HTERT RPE-1 (cell line): ENCODE data around the gene USP24.

Experiments used
- in situ Hi-C: fragments of 300-500 bp; cut with MboI; formaldehyde crosslinking; loops from 4 replicates; pipeline ENCODE4 v1.14.3; 2020; ENCODE audit warnings: low sequenced_read_pairs

Gene USP24

DNA sequence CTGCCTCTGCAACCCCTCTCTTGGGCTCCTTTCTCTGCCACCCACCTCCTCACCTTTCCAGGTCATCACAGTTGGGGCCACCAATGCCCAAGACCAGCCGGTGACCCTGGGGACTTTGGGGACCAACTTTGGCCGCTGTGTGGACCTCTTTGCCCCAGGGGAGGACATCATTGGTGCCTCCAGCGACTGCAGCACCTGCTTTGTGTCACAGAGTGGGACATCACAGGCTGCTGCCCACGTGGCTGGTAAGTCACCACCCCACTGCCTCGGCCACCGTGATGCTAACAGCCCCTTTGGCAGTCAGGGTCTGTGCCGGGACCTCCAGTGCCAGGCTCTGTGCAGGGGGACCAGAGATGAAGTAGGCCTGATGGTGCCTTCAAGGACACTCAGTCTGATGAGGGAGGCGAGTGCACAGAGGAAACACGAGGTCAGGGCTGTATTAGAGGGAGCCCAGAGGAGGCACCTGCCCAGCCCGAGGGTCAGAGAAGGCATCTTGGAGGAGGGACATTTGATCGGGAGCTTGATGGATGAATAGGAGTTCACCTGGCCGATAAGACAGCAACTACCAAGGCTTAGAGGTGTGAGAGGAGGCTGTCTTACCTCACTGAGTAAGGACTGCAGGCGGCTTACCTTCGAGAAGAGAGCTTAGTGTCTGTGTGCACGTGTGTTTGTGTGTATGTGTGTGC is 157.8 kb downstream of the USP24 start:
- in situ Hi-C loops, result no loop called here

DNA sequence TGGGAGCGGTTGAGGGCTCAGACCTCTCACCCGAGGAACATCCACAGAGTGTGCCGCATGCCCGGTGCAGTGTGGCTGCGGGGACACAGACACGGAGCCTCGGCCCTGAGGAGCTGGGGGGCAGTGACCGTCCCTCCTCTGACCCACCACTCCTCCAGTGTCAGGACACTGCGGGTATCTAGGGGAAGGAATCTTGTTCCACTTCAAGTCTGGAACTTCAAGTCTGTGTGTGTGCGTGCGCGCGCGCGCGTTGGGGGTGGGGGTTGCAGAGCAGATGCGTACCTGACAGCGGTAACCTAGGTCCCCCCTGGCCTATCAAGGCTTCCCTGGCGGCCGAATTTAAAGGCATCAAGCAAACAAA is 158.6 kb downstream of the USP24 start:
- in situ Hi-C loops, result no loop called here

DNA sequence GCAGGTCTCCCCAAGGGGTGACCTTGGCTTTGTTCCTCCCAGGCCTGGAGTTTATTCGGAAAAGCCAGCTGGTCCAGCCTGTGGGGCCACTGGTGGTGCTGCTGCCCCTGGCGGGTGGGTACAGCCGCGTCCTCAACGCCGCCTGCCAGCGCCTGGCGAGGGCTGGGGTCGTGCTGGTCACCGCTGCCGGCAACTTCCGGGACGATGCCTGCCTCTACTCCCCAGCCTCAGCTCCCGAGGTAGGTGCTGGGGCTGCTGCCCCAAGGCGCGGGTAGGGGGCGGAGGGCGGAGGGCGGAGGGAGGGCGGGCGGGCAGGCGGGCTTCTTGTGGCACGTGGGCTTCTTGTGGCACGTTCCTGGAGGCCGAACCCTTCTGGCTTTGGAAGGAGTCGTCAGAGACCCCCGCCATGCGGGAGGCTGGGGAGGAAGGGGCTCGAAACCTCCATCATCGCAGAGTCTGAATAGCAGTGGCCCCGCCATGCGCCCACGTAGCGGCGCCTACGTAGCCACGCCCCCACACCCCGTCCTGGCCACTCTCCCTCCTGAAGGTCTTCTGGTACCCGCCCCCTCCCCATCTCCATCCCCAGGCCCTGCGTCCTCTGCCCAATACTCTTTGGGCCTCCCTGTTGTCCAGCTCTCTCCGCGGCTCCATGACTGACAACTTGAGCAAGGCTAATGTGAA is 159.1 kb downstream of the USP24 start:
- in situ Hi-C loops, result no loop called here

DNA sequence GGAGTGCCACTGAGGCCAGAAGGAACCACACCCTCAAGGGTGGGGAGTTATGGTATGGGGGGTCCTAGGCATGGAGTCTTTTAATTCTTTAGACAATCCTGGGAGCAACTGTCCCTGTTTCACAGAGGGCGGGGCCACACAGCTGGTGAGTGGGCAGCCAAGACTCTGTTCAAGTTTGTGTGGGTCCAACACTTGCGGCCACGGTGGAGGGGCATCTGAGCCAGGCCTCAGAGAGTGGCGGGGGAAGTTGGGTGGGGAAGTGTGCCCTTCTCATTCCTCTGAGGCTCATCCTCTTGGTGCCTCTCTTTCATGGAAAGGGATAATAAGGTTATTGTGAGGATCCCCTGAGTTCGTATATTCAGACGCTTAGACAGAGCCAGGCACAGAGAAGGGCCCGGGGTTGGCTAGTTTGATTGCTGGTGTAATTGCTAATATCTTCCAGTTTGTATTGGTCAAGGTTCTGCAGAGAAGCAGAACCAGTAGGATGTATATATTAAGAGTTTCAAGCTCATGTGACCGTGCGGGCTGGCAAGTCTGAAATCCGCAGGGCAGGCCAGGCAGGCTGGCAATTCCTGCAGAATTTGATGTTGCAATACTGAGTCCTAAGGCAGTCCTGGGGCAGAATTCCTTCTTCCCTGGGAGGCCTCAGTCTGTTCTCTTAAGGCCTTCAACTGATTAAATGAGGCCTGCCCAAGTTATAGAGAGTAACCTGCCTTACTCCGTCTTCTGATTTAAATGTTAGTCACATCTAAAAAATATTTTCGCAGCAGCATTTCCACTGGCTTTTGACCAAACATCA is 159.9 kb downstream of the USP24 start:
- in situ Hi-C loops, result no loop called here

DNA sequence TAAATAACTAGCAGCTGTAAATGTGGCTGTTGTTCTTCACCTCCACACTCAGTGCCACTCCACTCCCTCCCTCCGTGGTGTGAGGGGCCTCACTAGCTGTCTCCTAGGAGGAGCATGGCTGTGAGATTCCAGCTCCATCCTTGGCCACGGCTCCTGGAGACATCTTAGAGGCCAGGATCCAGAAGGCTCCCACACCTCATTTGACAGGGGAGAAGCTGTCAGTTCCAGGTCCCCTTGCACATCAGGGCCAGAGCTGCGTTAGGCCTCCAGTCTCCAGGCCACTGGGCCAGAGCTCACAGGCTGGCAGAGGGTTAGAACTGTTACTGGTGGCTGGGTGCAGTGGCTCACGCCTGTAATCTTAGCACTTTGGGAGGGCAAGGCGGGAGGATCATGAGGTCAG is 160.8 kb downstream of the USP24 start:
- in situ Hi-C loops, result no loop called here

DNA sequence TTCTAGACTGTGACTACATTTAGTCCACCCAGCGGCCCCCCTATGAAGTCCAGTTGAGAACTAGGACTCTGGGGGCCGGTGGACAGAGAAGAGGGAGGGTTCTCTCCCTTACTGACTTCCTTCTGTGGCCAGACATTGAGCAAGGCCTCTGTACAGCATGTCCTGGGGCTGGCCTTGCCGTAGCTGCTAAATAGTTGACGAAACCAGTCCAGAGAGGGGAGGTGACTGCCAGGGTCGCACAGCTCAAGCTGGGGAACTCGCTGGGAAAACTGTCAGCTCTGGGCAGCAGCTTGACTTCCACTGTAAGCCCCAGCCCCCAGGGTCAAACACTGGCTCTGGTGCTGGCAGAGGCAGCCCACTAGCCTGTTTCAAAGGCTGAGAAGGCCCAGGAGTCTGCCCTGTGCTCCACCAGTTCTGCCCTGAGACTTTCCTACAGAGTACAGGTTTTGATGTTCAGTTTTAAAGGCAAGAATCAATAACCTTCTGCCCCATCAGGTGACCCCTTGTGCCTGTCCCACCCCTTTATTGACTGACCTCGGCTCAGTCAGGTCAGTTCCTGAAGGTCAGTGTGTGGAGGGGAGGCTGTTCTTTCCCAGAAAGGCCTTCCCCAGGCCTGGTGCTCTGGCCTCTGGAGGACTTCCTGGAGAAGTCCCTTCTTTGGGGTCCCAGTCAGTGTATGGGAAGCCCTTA is 161.8 kb downstream of the USP24 start:
- in situ Hi-C loops, result no loop called here

DNA sequence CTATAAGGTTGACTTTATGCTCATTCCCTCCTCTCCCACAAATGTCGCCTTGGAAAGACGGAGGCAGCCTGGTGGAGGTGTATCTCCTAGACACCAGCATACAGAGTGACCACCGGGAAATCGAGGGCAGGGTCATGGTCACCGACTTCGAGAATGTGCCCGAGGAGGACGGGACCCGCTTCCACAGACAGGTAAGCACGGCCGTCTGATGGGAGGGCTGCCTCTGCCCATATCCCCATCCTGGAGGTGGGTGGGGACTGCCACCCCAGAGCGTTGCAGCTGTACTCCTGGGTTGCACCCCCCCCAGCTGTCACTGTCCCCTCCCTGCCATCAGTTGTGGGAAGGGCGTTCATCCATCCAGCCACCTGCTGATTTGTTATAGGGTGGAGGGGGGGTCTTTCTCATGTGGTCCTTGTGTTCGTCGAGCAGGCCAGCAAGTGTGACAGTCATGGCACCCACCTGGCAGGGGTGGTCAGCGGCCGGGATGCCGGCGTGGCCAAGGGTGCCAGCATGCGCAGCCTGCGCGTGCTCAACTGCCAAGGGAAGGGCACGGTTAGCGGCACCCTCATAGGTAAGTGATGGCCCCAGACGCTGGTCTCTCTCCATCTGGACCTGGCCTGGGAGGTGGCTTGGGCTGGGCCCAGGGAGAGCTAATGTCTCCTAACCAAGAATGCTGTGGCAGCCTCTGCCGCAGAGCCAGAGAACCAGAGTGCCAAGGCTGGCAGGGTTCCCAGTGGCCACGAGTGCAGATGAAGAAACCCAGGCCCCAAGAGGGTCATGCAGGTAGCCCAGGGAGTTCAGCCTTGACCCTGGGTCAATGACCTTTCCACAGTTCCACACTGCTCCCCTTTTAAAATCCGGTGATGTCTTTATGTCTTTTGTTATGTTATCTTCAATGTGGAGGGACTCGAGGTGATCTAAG is 162.7 kb downstream of the USP24 start:
- in situ Hi-C loops, result no loop called here

DNA sequence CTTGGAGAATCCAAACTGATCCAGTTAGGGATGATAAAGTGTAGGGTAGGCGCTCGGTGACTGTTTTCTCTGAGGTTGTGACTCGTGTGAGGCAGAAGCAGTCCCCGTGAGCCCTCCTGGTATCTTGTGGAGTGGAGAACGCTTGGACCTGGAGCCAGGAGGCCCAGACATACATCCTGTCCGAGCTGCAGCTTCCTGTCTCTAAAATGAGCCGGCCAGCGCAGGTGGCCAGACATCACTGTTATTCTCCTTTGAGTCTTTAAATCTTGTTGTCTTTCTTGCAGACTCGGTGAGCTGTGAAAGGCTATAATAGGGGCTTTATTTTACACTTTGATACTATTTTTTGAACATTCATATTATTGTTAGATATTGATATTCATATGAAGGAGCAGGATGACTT is 163.5 kb downstream of the USP24 start:
- in situ Hi-C loops, result no loop called here

DNA sequence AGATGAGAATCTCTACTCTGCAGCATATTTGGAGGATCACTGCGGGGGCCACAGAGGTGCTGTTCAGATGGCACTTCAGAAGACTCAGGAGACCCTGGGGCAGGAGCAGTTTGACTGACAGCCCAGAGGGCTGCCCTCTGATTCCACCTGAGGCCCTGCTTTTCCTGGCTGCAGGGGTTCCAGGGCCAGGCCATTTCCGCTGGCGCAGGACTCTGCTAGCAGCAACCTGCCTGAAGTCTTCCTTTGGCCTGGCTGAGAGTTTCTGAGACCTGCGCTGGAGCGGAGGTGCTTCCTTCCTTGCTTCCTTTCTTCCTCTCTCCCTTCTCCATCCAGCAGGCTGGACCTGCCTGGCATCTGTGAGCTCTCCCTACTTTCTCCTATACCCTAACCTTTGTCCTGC is 164.0 kb downstream of the USP24 start:
- in situ Hi-C loops, result no loop called here

DNA sequence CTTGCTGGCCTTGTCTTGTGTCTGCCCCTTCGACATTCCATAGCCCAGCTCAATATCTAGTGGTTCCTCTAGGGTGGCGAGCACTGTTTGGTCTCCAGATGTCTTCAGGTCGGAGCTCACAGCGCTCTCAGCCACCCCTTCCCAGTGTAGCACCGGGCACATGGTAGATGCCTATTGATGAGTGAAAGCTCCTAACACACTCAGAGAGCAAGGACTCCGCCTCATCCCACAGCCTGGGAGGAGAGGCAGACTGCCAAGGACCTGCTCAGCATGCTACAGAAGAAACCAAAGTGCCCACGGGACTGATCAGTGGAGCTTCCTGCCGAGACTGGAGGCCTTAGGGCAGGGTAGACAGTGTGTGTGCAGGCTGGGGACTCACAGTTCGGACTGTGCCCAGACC is 164.9 kb downstream of the USP24 start:
- in situ Hi-C loops, result no loop called here

DNA sequence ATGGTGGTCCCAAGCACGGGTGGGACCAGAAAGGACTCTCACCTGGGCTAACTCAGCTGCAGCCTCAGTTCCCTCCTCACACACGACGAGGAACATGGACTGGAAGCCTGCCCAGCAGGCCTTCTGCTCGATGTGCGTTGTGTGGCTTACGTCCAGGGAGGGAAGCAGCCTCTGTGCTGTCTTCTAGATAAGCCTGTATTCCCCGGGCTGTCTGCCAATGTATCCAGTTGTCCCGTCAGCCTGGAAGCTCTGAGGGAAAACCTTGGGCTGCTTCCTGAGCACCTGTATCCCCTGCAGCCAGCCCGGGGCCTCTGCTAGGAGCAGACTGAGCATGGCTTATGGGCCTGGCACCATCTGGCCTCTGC is 165.3 kb downstream of the USP24 start:
- in situ Hi-C loops, result no loop called here

DNA sequence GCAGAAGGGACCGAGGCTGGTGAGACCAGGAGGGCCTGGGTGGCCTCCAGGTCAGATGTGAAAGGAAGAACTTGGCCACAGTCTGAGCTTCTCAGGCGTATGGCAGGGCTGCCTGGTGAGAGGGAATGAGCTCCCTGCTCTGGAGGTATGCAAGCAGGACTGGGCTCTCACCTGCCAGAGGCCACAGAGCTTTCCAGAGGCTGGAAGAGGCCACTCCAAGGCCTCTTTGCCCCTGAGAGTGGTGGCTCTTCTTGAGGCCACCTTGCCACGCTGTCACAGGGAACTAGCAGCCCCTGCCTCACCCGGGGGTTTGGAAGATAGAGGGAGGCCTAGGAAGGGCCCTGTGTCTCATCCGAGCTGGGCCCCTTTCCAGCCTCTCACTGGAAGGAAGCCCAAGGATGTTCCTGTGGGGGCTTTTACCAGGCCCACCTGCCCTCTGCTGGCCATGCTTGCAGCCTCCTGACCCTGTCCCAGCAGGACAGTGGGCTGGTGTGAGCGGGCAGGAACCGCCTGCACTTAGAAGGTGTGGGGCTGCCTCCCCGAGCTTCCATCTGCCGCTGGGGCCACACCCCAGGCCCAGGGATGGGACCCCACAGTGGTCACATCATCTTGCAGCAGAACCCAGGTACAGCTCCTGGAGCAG is 165.8 kb downstream of the USP24 start:
- in situ Hi-C loops, result no loop called here

DNA sequence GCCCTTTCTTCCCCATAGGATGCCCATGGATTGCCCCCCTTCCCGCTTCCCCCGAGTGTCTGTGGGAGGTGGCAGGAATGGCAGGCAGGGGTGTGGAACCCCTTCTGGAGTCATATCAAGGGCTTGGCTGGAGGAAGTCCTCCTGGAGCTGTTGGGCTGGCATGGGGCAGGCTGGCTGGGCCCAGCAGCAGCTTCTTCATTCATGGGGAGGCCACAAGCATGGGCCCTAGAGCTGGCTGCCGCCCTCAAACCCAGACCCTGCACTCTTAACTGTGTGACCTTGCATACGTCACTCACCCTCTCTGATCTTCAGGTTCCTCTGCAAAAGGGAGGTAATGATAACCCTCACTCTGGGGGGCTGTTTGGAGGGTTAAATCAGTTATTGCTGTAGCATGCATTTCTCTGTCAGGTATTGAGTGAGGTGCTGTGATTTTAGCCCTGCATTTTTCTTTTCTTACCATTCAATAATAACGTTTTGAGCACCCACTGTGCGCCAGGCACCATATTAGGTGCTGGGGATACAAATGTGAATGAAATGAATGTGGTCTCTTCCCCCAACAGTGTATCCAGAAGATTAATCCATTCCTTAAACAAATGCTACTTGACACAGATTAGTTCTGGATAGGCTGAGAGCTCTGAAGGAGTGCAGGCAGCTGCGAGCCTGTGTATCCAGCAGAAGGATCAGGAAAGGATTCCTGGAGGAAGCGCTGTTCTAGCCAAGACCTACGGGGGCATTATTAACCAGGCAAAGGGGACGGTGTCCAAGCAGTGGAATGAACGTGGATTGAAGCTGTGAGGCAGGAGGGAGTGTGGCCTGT is 166.5 kb downstream of the USP24 start:
- in situ Hi-C loops, result no loop called here

DNA sequence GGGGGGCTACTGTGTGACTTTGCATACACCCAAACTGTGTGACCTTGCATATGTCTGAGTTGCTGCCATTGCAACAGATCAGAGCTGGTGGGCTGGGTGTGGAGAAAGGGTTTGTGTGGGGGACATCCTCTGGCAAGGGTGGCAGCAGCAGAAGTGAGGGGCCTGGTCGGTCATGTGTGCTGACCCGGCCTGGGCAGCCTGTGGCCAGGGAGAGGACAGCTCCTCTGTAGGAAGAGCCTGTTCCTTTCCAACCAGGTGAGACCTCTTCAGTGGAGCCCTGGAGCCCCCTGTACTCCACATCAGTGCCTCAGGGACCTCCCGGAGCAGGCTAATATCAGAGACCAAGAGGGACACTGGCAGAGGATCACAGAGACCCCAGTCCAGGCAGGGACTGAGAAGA is 167.6 kb downstream of the USP24 start:
- in situ Hi-C loops, result no loop called here

DNA sequence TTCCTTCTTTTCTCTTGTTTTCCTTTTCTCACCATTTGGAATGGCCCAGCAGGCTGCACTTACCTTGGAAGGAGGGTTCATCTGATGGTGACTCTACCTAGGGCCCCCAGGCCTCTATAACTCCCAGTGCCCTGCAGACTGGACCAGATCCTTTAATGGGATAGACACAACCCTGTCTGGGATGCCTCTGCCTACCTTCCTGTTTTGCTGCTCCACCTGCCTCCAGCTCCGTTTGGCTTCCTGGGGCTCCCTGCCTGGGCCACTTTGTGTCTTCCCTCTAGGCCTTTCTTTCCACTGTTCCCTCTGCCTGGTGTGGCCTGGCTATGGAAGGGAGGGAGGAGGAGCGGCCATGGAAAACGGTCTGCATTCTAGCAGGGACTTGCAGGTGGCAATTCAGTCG is 168.3 kb downstream of the USP24 start:
- in situ Hi-C loops, result no loop called here

DNA sequence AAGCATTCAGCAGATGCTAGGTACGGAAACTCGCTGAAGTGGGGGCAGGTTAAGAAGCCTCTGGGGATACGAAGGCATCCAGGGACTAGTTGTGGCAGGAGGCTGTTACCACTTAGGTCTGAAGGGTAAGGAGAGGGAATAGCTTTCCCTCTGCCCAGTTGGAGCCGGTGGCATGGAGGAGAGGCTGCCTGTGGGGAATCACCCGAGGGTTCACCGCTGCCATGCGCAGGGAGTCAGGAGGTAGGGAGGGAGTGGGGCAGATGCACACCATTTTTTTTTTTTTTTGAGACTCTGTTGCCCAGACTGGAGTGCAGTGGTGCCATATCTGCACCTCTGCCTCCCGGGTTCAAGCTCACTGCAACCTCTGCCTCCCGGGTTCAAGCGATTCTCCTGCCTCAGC is 169.7 kb downstream of the USP24 start:
- in situ Hi-C loops, result no loop called here

DNA sequence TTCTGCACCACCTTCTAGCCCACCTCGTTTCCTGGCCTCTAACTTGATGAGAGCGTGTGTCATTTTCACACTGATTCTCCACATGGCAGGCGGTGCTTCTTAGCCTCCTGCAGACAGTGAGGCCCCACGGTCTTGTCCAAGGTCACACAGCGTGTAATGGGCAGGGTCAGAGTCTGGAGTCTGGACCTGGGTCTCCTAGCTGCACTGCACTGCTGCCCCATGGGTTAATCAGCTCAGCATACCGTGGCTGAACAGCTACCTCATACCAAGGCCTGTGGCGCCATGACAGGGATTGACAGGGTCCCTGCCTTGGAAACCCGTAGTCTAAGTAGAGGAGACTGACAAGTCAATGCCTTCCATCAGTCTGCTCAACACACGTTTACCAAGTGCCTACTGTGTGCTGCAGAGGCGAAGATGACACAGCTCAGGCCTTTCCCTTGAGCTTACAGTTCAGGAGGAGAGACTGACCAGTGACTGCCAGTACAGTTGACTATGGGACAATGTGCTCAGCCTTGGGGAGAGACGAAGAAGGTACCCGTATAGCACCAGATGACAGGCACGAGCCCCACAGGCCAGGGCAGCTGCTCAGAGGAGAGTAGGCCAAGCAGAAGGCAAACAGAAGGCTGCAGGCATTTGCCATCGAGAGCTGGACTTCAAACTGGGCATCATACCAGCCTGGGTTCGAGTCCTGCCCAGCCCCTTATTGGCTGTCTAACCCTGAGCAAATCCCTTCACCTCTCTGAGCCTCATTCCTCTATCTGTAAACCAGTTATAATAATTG is 170.4 kb downstream of the USP24 start:
- in situ Hi-C loops, result no loop called here

DNA sequence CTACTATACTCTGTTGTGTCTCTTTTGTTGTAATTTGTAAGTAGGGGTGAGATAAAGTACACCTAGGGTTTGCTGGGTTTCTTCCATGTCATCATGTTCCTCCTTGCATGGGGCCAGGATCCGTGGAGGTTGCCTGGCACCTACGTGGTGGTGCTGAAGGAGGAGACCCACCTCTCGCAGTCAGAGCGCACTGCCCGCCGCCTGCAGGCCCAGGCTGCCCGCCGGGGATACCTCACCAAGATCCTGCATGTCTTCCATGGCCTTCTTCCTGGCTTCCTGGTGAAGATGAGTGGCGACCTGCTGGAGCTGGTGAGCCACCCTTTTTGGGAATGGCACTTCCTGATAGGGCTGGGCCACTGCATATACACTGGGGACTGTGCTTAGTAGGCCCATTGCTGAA is 171.4 kb downstream of the USP24 start:
- in situ Hi-C loops, result no loop called here
